ENCODE results near the gene CCNT2. TPM values are rescaled to one million over a fixed set of nuclear protein-coding genes. Genes with fewer than 3 reads are reported as not detected.

The CCNT2 gene
- total RNA-seq, 1 experiment from 2014 or later, result 29.6 TPM

- no peaks in the 10 kb centered on the region for H3K4me1 ChIP-seq (ENCODE audit: control insufficient read depth, insufficient read depth, low read length)
- ChIA-PET POLR2A (interaction anchor here (0.6 kb wide), 1 partner anchor 236 kb away, joined by 4 read pairs; no protein-coding TSS in a partner anchor), CTCF (no interaction called here)
- no peak overlapping the region for H3K27ac ChIP-seq (ENCODE audit: low read length)
- no peak for DNase-seq (ENCODE audit: low read depth, low spot score)
- no peaks in the 10 kb centered on the region for H3K36me3 ChIP-seq (ENCODE audit: control insufficient read depth, insufficient read depth, low read length)
- ATAC-seq, result no peak
- TF ChIP-seq TCF7L2 (IDR thresholded peaks at IDR 0.05; ENCODE audit: low read depth, low read length) (no peak), POLR2AphosphoS5 (IDR thresholded peaks at IDR 0.05; ENCODE audit: low read depth, low read length) (no peak), REST (IDR thresholded peaks at IDR 0.05; ENCODE audit: insufficient read depth in 1 of 2, low read depth in 2 of 2, low read length in 1 of 2) (no peak), SIN3A (IDR thresholded peaks at IDR 0.05; ENCODE audit: borderline replicate concordance, insufficient read depth, low read depth, low read length) (no peak)
- no peak overlapping the region for H3K4me3 ChIP-seq (ENCODE audit: low read depth in 2 of 2, low read length in 2 of 2)
- in situ Hi-C loops (cut with HindIII; ENCODE audit: low pct_unique_long_range_greater_than_20kb, low sequenced_read_pairs), result no loop called here
- no TSS peak for BruUV-seq (replicated peaks)
- H3K27me3 ChIP-seq (ENCODE audit: control insufficient read depth, insufficient read depth, low read length), result no peaks in the 10 kb centered on the region
- intact Hi-C loops (cut with micrococcal nuclease; ENCODE audit: unreplicated experiment), result no loop called here
- peaks cover 2% of the 10 kb centered on the region; the same call in 1 of the 2 replicates for H3K9me3 ChIP-seq (ENCODE audit: control insufficient read depth, insufficient read depth, low read depth, low read length)
Observed at GRCh38 chr2:134911400-134911785, 7.2 kb upstream of the CCNT2 start.

GRCh38 chr2:134912361-134912760 is 6.3 kb upstream of the CCNT2 start:
- no peak for ATAC-seq
- ChIA-PET POLR2A (no interaction called here), CTCF (no interaction called here)
- intact Hi-C loops (cut with micrococcal nuclease; ENCODE audit: unreplicated experiment), result no loop called here
- no TSS peak for BruUV-seq (replicated peaks)
- H3K9me3 ChIP-seq (ENCODE audit: control insufficient read depth, insufficient read depth, low read depth, low read length), result peaks cover 2% of the 10 kb centered on the region; the same call in 1 of the 2 replicates
- in situ Hi-C loops (cut with HindIII; ENCODE audit: low pct_unique_long_range_greater_than_20kb, low sequenced_read_pairs), result no loop called here
- DNase-seq (ENCODE audit: low read depth, low spot score), result no peak
- H3K4me3 ChIP-seq (ENCODE audit: low read depth in 2 of 2, low read length in 2 of 2), result no peak overlapping the region
- H3K4me1 ChIP-seq (ENCODE audit: control insufficient read depth, insufficient read depth, low read length), result 0 out of 2 replicates have a peak, but pooled peaks cover 5% of the 10 kb centered on the region
- H3K27me3 ChIP-seq (ENCODE audit: control insufficient read depth, insufficient read depth, low read length), result no peaks in the 10 kb centered on the region
- no peak for TF ChIP-seq CTCF (IDR thresholded peaks at IDR 0.05)
- TF ChIP-seq SIN3A (IDR thresholded peaks at IDR 0.05; ENCODE audit: borderline replicate concordance, insufficient read depth, low read depth, low read length), result no peak
- no peak for TF ChIP-seq TCF7L2 (IDR thresholded peaks at IDR 0.05; ENCODE audit: low read depth, low read length)
- TF ChIP-seq REST (IDR thresholded peaks at IDR 0.05; ENCODE audit: insufficient read depth in 1 of 2, low read depth in 2 of 2, low read length in 1 of 2), result no peak
- no peak for TF ChIP-seq POLR2AphosphoS5 (IDR thresholded peaks at IDR 0.05; ENCODE audit: low read depth, low read length)
- no peaks in the 10 kb centered on the region; the same call in 1 of the 2 replicates for H3K36me3 ChIP-seq (ENCODE audit: control insufficient read depth, insufficient read depth, low read length)
- H3K27ac ChIP-seq (ENCODE audit: low read length), result no peak overlapping the region
